ENCODE data around the gene PCDH1. TPM values are rescaled to one million over a fixed set of nuclear protein-coding genes. Genes with fewer than 3 reads are reported as not detected.

The PCDH1 gene
- total and polyA plus RNA-seq, 2 donors (not counting 3 experiments of a cell fraction or from before 2014, with no cell fraction given): 113 to 136 TPM

DNA sequence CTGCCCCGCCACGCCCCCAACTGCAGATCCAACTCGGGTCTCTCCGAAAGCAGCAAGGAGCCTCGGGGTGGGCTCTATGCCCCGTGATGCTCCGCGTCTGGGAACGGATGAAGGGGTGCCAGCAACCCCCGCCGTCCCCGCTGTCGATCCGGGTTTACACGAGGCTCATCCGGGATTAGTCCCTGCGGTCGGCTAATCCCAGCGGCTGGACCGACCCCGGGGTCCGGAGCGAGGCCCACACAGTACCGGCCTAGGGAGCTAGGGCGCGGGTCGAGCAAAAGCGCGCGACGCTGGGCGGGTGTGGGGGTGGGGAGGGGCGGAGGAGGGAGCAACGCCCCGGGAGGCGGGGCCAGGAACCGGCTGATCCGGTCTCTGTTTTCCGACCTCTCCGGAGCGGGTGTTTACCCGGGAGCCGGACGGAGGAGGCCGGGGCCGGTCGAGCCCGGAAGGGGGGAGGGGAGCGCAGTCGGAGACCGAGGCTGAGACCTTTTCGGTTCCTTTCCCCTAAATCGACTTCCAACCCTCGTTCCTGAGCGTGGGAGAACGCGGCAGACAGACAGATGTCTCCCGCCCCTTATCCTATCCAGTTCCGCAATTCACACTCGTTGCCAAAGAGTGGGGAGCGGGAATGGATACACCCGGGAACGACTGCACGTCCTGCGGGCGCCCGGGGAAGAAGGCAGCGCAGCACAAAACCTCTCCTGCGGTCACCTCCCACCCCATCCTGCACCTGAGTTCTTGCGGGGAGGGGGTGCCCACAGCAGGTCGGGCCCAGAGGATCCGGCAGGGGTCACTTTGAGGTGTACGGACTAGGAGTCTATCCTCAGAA, 28.6 kb downstream of the PCDH1 start:
- POLR2A ChIA-PET: interaction anchor here (0.7 kb wide), 1 partner anchor 9 kb away, joined by 5 read pairs; no protein-coding TSS in a partner anchor

More for the DNA sequence above, 28.6 kb downstream of the PCDH1 start:
- CTCF ChIA-PET: interaction anchor here (0.6 to 2.7 kb wide), 9 partner anchors 9 to 158 kb away, joined by 3 to 9 read pairs (median 5); partner anchors contain the start of gene PCDH1
- TF ChIP-seq CTCF (IDR thresholded peaks at IDR 0.05; ENCODE audit: extremely low read depth in 1 of 2, insufficient read depth in 1 of 2, low read depth in 1 of 2, low read length in 2 of 2) (no peak), POLR2A (IDR thresholded peaks at IDR 0.05; ENCODE audit: low read depth, low read length) (peak; percentile 61), MYC (IDR thresholded peaks at IDR 0.05; ENCODE audit: low read depth, low read length) (no peak)
- Histone ChIP-seq H3K9me3 (replicated peaks; ENCODE audit: control insufficient read depth, insufficient read depth, low read length) (no peaks in the 10 kb centered on the region), H3K36me3 (ENCODE audit: control insufficient read depth in 2 of 2, extremely low read depth in 1 of 2, insufficient read depth in 2 of 2, low read length in 2 of 2) (peaks cover 0 to 9% of the 10 kb centered on the region in 2 experiments), H3K27ac (ENCODE audit: insufficient read depth, low read depth, low read length) (peak overlapping the region; percentile 94), H3K9ac (replicated peaks; ENCODE audit: extremely low read depth, insufficient read depth, low read length) (peak overlapping the region; percentile 94), H3K79me2 (ENCODE audit: control insufficient read depth, insufficient read depth, low read length) (no peaks in the 10 kb centered on the region), H3K4me2 (ENCODE audit: insufficient read depth, low read length) (peak overlapping the region; percentile 93), H3K4me1 (ENCODE audit: control insufficient read depth, extremely low read depth, insufficient read depth, low read length) (peaks cover 47% of the 10 kb centered on the region), H4K20me1 (replicated peaks; ENCODE audit: control insufficient read depth, extremely low read depth, insufficient read depth, low read length) (no peaks in the 10 kb centered on the region), H3K27me3 (ENCODE audit: control insufficient read depth in 2 of 2, insufficient read depth in 2 of 2, low read length in 2 of 2) (no peaks in the 10 kb centered on the region), H2AFZ (ENCODE audit: low read depth, low read length) (no peak overlapping the region), H3K9me1 (replicated peaks; ENCODE audit: control insufficient read depth, extremely low read depth, insufficient read depth, low read length) (no peaks in the 10 kb centered on the region), H3K4me3 (replicated peaks in 1 of 3; ENCODE audit: insufficient read depth in 1 of 3, low read depth in 1 of 3, low read length in 3 of 3) (peak overlapping the region; percentile 17 to 32 (median 31))
- intact Hi-C loops (cut with micrococcal nuclease): loop anchor here (1.0 to 2.0 kb wide), 7 partner anchors 10 to 168 kb away; partner anchors contain the start of gene PCDH1
- FAIRE-seq: no peak
- dilution Hi-C loops (cut with MboI; ENCODE audit: extremely low pct_ligation_motif_present, low sequenced_read_pairs): no loop called here
- peak; percentile 87 for DNase-seq (ENCODE audit: low read depth, low spot score)
- BruUV-seq (replicated peaks): TSS peak; percentile 96
